Measurements from ENCODE around the gene ABHD17A.

DNA sequence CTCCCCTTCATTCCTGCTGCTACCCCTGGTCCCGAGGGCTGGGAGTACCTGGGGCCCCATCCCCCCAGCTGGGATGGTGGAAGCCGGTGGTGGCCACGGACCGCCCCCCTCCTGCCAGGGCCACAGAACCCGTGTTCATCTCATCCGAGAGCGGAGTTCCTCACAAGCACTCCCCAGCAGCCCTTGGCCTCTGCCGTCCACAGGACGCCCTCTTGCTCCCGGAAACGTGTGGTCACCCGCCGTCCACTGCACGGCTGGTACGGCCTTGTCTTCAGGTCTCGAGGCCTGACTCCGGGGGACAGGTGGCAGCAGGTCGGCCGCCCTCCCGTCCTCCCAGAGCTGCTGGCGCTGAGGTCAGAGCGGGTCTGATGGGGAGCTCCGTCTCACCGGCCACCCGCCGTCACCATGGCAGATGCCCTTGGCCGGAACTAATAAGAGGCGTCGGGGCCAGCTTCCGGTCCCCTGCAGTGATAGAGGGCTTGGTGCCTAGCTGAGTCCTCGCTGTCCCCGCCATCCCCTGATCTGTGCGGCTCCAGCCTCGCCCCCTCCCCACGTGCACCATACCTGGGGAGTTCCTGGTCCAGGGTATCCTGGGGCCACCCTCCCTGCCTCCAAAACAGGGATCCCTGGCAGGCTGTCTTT lies 39.1 kb upstream of the ABHD17A start:
- TF ChIP-seq, protein P1, sequence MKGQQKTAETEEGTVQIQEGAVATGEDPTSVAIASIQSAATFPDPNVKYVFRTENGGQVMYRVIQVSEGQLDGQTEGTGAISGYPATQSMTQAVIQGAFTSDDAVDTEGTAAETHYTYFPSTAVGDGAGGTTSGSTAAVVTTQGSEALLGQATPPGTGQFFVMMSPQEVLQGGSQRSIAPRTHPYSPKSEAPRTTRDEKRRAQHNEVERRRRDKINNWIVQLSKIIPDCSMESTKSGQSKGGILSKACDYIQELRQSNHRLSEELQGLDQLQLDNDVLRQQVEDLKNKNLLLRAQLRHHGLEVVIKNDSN (IDR thresholded peaks at IDR 0.05), result no peak
- TF ChIP-seq, protein P2, sequence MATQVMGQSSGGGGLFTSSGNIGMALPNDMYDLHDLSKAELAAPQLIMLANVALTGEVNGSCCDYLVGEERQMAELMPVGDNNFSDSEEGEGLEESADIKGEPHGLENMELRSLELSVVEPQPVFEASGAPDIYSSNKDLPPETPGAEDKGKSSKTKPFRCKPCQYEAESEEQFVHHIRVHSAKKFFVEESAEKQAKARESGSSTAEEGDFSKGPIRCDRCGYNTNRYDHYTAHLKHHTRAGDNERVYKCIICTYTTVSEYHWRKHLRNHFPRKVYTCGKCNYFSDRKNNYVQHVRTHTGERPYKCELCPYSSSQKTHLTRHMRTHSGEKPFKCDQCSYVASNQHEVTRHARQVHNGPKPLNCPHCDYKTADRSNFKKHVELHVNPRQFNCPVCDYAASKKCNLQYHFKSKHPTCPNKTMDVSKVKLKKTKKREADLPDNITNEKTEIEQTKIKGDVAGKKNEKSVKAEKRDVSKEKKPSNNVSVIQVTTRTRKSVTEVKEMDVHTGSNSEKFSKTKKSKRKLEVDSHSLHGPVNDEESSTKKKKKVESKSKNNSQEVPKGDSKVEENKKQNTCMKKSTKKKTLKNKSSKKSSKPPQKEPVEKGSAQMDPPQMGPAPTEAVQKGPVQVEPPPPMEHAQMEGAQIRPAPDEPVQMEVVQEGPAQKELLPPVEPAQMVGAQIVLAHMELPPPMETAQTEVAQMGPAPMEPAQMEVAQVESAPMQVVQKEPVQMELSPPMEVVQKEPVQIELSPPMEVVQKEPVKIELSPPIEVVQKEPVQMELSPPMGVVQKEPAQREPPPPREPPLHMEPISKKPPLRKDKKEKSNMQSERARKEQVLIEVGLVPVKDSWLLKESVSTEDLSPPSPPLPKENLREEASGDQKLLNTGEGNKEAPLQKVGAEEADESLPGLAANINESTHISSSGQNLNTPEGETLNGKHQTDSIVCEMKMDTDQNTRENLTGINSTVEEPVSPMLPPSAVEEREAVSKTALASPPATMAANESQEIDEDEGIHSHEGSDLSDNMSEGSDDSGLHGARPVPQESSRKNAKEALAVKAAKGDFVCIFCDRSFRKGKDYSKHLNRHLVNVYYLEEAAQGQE (IDR thresholded peaks at IDR 0.05; ENCODE audit: low read depth), result no peak
- no peak for TF ChIP-seq YY1 (IDR thresholded peaks at IDR 0.05; ENCODE audit: low read depth)
- no peak for TF ChIP-seq FOXM1 (IDR thresholded peaks at IDR 0.05; ENCODE audit: borderline replicate concordance, low read depth)
- TF ChIP-seq ZBTB7A (IDR thresholded peaks at IDR 0.05; ENCODE audit: low read depth), result no peak
- TF ChIP-seq EP300 (IDR thresholded peaks at IDR 0.05; ENCODE audit: borderline replicate concordance), result no peak
- no peak for TF ChIP-seq RAD21 (IDR thresholded peaks at IDR 0.05; ENCODE audit: low read depth)

Measured in Ishikawa (cell line).